ENCODE results near the gene TSPO2. TPM values are rescaled to one million over a fixed set of nuclear protein-coding genes. Genes with fewer than 3 reads are reported as not detected.
A peak's percentile ranks its signal among the peaks of the same experiment; 100 is the strongest.

TSPO2 gene
- not detected in 2 replicates for total RNA-seq

DNA sequence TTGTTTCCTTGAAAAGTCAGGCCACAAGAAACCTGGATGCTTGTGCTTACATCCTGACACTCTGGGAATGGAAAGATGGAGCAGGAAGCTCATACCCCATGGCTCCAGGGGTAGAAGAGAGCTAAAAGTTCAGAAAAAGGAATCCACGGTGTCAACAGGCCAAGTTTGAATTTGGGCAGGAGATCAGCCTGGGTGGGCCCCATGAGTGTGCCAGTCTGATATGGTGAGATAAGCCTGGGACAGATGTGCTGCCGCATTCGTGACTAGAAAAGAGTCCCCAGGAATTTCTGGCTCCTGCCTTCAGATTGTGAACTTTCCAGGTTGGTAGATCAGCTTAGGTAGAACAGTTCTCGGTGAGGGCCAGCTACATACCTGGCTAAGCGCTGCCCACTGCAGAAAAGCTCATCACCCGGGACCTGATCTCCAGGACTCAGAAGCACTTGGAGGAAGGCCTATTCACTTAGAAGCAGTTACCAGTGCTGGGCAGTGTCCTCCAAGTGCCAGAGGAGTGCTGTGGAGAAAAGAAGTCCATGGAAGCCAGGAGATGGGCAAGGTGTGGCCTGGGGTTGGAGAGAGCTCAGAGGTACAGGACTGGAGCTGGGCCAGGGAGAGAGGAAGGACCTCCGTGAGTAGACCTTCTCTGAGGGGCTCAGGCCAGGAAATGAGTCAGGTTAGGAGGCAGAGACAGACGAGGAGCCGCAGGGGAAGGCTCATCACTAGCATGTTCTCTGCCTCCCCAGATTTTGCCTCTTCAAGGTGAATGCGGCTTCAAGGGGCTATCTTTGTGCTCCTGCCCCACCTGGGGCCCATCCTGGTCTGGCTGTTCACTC lies at the start of gene TSPO2:
Gene TSPO2, plus strand, starts transcription at position 242 of the 830 bp plus-strand sequence. Its CDS starts 519 bp downstream, at position 761.
- FAIRE-seq, result no peak
- TF ChIP-seq, protein P1, sequence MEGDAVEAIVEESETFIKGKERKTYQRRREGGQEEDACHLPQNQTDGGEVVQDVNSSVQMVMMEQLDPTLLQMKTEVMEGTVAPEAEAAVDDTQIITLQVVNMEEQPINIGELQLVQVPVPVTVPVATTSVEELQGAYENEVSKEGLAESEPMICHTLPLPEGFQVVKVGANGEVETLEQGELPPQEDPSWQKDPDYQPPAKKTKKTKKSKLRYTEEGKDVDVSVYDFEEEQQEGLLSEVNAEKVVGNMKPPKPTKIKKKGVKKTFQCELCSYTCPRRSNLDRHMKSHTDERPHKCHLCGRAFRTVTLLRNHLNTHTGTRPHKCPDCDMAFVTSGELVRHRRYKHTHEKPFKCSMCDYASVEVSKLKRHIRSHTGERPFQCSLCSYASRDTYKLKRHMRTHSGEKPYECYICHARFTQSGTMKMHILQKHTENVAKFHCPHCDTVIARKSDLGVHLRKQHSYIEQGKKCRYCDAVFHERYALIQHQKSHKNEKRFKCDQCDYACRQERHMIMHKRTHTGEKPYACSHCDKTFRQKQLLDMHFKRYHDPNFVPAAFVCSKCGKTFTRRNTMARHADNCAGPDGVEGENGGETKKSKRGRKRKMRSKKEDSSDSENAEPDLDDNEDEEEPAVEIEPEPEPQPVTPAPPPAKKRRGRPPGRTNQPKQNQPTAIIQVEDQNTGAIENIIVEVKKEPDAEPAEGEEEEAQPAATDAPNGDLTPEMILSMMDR (IDR thresholded peaks at IDR 0.05; ENCODE audit: insufficient read depth, low read length, severe bottlenecking), result no peak
- no peak for DNase-seq (ENCODE audit: low read depth)

DNA sequence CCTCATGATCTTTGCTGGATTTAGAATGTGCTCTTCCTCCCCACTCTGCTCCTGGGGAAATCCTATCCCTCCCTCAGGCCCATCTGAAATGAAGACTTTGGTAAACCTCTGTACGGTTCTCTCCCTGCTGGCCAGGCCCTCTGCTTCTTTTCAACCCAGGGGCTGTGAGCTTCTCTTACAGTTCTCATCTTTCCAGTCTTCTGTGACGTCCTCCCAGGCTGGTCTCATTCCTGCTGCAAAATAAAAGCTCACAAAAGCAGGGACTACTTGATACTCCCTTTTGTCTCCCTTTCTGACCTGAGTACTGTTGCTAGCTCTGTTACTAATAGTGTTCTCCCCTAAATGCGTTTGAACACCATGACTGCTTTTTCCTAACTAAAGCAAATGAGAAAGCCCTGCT lies 49.5 kb upstream of the TSPO2 start:
- FAIRE-seq (no peak), DNase-seq (ENCODE audit: low read depth) (no peak)
- H3K27me3 ChIP-seq (ENCODE audit: control insufficient read depth, insufficient read depth, low read length), result no peaks in the 10 kb centered on the region
- H3K4me3 ChIP-seq (ENCODE audit: low read depth, low read length), result no peak overlapping the region
- TF ChIP-seq, protein P1 (IDR thresholded peaks at IDR 0.05; ENCODE audit: insufficient read depth, low read length, severe bottlenecking), result no peak
- no peaks in the 10 kb centered on the region for H3K36me3 ChIP-seq (ENCODE audit: control insufficient read depth, insufficient read depth, low read length)

More for the DNA sequence above, at the start of gene TSPO2:
- Histone ChIP-seq H3K27me3 (ENCODE audit: control insufficient read depth, insufficient read depth, low read length) (no peaks in the 10 kb centered on the region), H3K36me3 (ENCODE audit: control insufficient read depth, insufficient read depth, low read length) (no peaks in the 10 kb centered on the region), H3K4me3 (ENCODE audit: low read depth, low read length) (no peak within 1 kb of the TSS)

- H3K4me3 ChIP-seq (ENCODE audit: low read depth, low read length), result no peak overlapping the region
- no peaks in the 10 kb centered on the region for H3K27me3 ChIP-seq (ENCODE audit: control insufficient read depth, insufficient read depth, low read length)
- peak; percentile 3 for DNase-seq (ENCODE audit: low read depth)
- no peaks in the 10 kb centered on the region for H3K36me3 ChIP-seq (ENCODE audit: control insufficient read depth, insufficient read depth, low read length)
- TF ChIP-seq, protein P1 (IDR thresholded peaks at IDR 0.05; ENCODE audit: insufficient read depth, low read length, severe bottlenecking), result no peak
- FAIRE-seq, result no peak
Observed at GRCh38 chr6:40996591-40997233, 45.6 kb upstream of the TSPO2 start.

DNA sequence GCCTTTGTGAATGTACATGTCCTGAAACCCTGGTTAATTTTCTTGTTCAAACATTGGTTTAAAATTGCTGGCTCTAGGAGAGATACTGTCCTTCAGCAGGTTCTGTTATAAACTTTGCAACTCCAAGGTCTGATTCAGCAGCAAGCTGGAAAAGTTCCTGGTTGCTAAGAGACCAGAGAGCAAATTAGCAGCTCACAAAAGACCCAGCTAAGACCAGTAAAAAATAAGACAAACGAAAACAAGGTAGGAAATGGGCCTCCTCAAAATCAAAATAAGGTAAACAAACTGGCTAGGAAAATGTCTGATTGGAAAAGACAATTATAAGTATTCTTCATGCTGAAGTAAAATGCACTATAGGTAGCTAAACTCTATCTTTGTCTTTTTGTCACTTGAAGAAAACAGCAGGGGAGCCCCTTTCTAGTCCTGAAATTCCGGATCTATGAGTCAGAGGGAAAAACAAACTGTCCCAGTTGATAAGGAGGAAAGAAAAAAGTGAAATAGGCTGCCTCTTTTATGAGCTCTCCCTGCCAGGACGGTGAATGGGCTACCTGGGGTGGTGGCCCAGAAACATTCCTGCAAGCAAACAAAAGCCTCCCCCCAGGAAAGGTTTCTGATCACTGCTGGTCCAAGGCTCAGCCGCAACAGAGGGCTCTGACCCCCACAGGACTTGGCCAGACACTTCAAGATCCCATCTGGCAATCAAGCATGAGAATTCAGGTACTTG lies 44.9 kb upstream of the TSPO2 start:
- Histone ChIP-seq H3K27me3 (ENCODE audit: control insufficient read depth, insufficient read depth, low read length) (no peaks in the 10 kb centered on the region), H3K36me3 (ENCODE audit: control insufficient read depth, insufficient read depth, low read length) (no peaks in the 10 kb centered on the region), H3K4me3 (ENCODE audit: low read depth, low read length) (no peak overlapping the region)
- TF ChIP-seq, protein P1 (IDR thresholded peaks at IDR 0.05; ENCODE audit: insufficient read depth, low read length, severe bottlenecking), result no peak
- FAIRE-seq, result no peak
- DNase-seq (ENCODE audit: low read depth), result peak; percentile 74

DNA sequence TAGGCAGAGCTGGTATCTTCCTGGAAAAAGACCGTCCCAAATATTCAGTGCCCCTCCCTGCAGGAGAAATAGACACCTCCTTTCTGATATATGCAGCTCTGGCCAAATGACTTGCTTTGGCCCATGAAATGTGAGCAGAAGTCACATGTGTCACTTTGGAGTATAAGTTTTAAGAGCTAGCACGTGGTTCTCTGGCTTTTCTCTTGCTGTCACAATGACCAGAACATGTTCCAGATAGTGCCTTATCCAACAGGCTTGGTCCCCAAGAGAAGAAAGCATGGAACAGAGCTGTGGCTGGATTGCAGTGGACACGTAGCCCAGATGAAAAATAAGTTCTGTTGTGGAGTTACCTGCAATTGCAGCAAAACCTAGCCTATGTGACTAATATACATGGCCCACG lies 43.6 kb upstream of the TSPO2 start:
- DNase-seq (ENCODE audit: low read depth) (no peak), FAIRE-seq (no peak)
- H3K36me3 ChIP-seq (ENCODE audit: control insufficient read depth, insufficient read depth, low read length), result no peaks in the 10 kb centered on the region
- H3K4me3 ChIP-seq (ENCODE audit: low read depth, low read length), result no peak overlapping the region
- no peaks in the 10 kb centered on the region for H3K27me3 ChIP-seq (ENCODE audit: control insufficient read depth, insufficient read depth, low read length)
- TF ChIP-seq, protein P1 (IDR thresholded peaks at IDR 0.05; ENCODE audit: insufficient read depth, low read length, severe bottlenecking), result no peak

Measured in bronchial epithelial cell (primary cell).